Peyer's patch (tissue), 4 donors: ENCODE results near the gene B3GALT2.

Experiments
- CTCF ChIP-seq, 6 experiments: fragments of 450-650 bp in 4 of 6; fragments of 200-600 bp in 2 of 6; sonication (generic) in 1 of 6; IDR thresholded peaks; one replicate each; pipeline ENCODE4 v1.5.1; 2017 to 2019; ENCODE audit warnings: antibody characterized with exemption in 6 of 6, mild to moderate bottlenecking in 3 of 6, moderate library complexity in 1 of 6
- POLR2A ChIP-seq, 2 donors: fragments of 450-650 bp; IDR thresholded peaks; one replicate each; pipeline ENCODE4 v1.5.1; 2017; ENCODE audit warnings: antibody characterized with exemption in 2 of 2, mild to moderate bottlenecking in 2 of 2, moderate library complexity in 2 of 2

GRCh38 chr1:193189442-193190095 lies 3.2 kb upstream of the B3GALT2 start:
- TF ChIP-seq CTCF (IDR thresholded peaks at IDR 0.05): no peak
- TF ChIP-seq POLR2A (IDR thresholded peaks at IDR 0.05): no peak
